HG03457 (cell line): ENCODE results near the gene KCNQ4.

Source experiments
- ATAC-seq: cut with Tn5 transposase; IDR thresholded peaks from one replicate; pipeline ENCODE4 v1.9.1; 2021; ENCODE audit warnings: moderate number of reproducible peaks; ENCODE audit not compliant: unreplicated experiment

The KCNQ4 gene

GRCh38 chr1:40754201-40754600, 29.4 kb upstream of the KCNQ4 start:
- no peak for ATAC-seq

GRCh38 chr1:40755067-40755466, 28.5 kb upstream of the KCNQ4 start:
- ATAC-seq = no peak

- ATAC-seq = no peak
These were observed 27.1 kb upstream of the KCNQ4 start for GRCh38 chr1:40756523-40756922.

- ATAC-seq = no peak
These were observed 26.5 kb upstream of the KCNQ4 start for GRCh38 chr1:40757084-40757483.

GRCh38 chr1:40758004-40758403, 25.6 kb upstream of the KCNQ4 start:
- no peak for ATAC-seq

GRCh38 chr1:40758578-40759343, 24.8 kb upstream of the KCNQ4 start:
- no peak for ATAC-seq

- no peak for ATAC-seq
These were observed 22.6 kb upstream of the KCNQ4 start for GRCh38 chr1:40760984-40761383.

GRCh38 chr1:40762144-40762923, 21.3 kb upstream of the KCNQ4 start:
- ATAC-seq = no peak

- no peak for ATAC-seq
These were observed 19.6 kb upstream of the KCNQ4 start for GRCh38 chr1:40763742-40764532.

- ATAC-seq = no peak
These were observed 18.6 kb upstream of the KCNQ4 start for GRCh38 chr1:40764981-40765380.

- no peak for ATAC-seq
These were observed 17.6 kb upstream of the KCNQ4 start for GRCh38 chr1:40766017-40766416.

- ATAC-seq = no peak
These were observed 17.0 kb upstream of the KCNQ4 start for GRCh38 chr1:40766560-40766959.

- no peak for ATAC-seq
These were observed 15.2 kb upstream of the KCNQ4 start for GRCh38 chr1:40768146-40768990.

GRCh38 chr1:40769815-40770214, 13.8 kb upstream of the KCNQ4 start:
- no peak for ATAC-seq

- no peak for ATAC-seq
These were observed 13.1 kb upstream of the KCNQ4 start for GRCh38 chr1:40770296-40771070.

- no peak for ATAC-seq
These were observed 11.2 kb upstream of the KCNQ4 start for GRCh38 chr1:40772146-40772955.

GRCh38 chr1:40773748-40774265, 9.8 kb upstream of the KCNQ4 start:
- ATAC-seq = no peak

- no peak for ATAC-seq
These were observed 9.2 kb upstream of the KCNQ4 start for GRCh38 chr1:40774266-40774998.
